ENCODE measurements around the gene HSF4.

HSF4 gene

GRCh38 chr16:67187175-67187890, 22.8 kb downstream of the HSF4 start:
- FAIRE-seq: no peak
- DNase-seq (ENCODE audit: insufficient read length, low spot score): no peak
- no peak for TF ChIP-seq CTCF (IDR thresholded peaks at IDR 0.05; ENCODE audit: insufficient read depth, missing control alignments)

GRCh38 chr16:67188323-67188722, 23.8 kb downstream of the HSF4 start:
- FAIRE-seq (no peak), DNase-seq (ENCODE audit: insufficient read length, low spot score) (no peak)
- TF ChIP-seq CTCF (IDR thresholded peaks at IDR 0.05; ENCODE audit: insufficient read depth, missing control alignments): no peak

- no peak for TF ChIP-seq CTCF (IDR thresholded peaks at IDR 0.05; ENCODE audit: insufficient read depth, missing control alignments)
- FAIRE-seq: no peak
- no peak for DNase-seq (ENCODE audit: insufficient read length, low spot score)
These were observed 24.3 kb downstream of the HSF4 start for GRCh38 chr16:67188798-67189197.

- no peak for TF ChIP-seq CTCF (IDR thresholded peaks at IDR 0.05; ENCODE audit: insufficient read depth, missing control alignments)
- DNase-seq (ENCODE audit: insufficient read length, low spot score): no peak
- no peak for FAIRE-seq
These were observed 25.5 kb downstream of the HSF4 start, which contains the start of gene EXOC3L1 for GRCh38 chr16:67190041-67190440. EXOC3L1 (minus strand) TSS chr16:67190136; CDS start chr16:67189676, 460 bp downstream.

GRCh38 chr16:67190448-67191399, 26.2 kb downstream of the HSF4 start:
- DNase-seq (ENCODE audit: insufficient read length, low spot score) (no peak), FAIRE-seq (no peak)
- no peak for TF ChIP-seq CTCF (IDR thresholded peaks at IDR 0.05; ENCODE audit: insufficient read depth, missing control alignments)

GRCh38 chr16:67191411-67191994, 27.0 kb downstream of the HSF4 start:
- no peak for TF ChIP-seq CTCF (IDR thresholded peaks at IDR 0.05; ENCODE audit: insufficient read depth, missing control alignments)
- DNase-seq (ENCODE audit: insufficient read length, low spot score) (no peak), FAIRE-seq (no peak)

All from D721Med (cell line).